Effector memory CD8-positive, alpha-beta T cell (primary cell): ENCODE results near the gene THEM4.

ENCODE experiments used
- ATAC-seq: fragments of 150-1000 bp; cut with Tn5 transposase; replicated peaks from 2 replicates; pipeline ENCODE4 v1.10.0; 2021; ENCODE audit warnings: mild to moderate bottlenecking, moderate library complexity
- DNase-seq, 3 experiments: peaks; one replicate each; pipeline ENCODE4 v3.0.0; 2021
- H3K27ac Mint-ChIP-seq, 2 donors: one replicate each; pipeline ENCODE4 v1.8.0; 2022; ENCODE audit warnings: mild to moderate bottlenecking in 2 of 2, mixed read lengths in 2 of 2, moderate library complexity in 2 of 2
- H3K27me3 Mint-ChIP-seq, 2 donors: one replicate each; pipeline ENCODE4 v1.8.0; 2022; ENCODE audit warnings: mixed read lengths in 2 of 2
- H3K36me3 Mint-ChIP-seq: one replicate; pipeline ENCODE4 v1.8.0; 2022; ENCODE audit warnings: mild to moderate bottlenecking, moderate library complexity, mixed read lengths; ENCODE audit not compliant: insufficient read depth
- H3K4me1 Mint-ChIP-seq, 2 donors: one replicate each; pipeline ENCODE4 v1.8.0; 2022; ENCODE audit warnings: low read depth in 2 of 2, mixed read lengths in 2 of 2
- H3K4me3 Mint-ChIP-seq, 2 donors: one replicate each; pipeline ENCODE4 v1.8.0; 2022; ENCODE audit warnings: mild to moderate bottlenecking in 2 of 2, mixed read lengths in 2 of 2, moderate library complexity in 2 of 2
- H3K9me3 Mint-ChIP-seq, 2 donors: one replicate each; pipeline ENCODE4 v1.8.0; 2022; ENCODE audit warnings: mixed read lengths in 2 of 2

THEM4 gene

DNA sequence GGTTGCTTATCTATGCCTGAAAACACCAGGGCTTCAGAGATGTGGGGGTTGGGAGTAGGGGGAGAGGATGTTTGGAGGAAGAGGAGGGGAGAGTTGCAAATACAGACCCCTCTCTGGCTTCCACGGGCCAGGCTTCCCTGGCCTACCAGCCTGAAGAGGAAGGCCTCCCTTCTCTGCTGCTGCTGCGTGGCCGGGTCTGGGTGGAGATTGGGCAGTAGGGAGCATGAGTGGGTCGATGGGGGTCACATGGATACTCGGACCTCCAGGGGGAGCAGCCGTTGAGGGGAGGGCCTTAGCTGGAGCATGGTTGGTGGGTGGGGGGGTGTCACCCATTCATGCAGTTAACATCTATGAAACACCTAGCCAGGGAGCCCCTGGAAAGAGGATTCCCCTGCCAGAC, 79.3 kb downstream of the THEM4 start:
- Mint-ChIP-seq H3K36me3 (peaks cover 30% of the 10 kb centered on the region), H3K4me3 (peak overlapping the region; percentile 78 to 89), H3K27ac (peak overlapping the region; percentile 84 to 91), H3K9me3 (no peaks in the 10 kb centered on the region), H3K27me3 (no peaks in the 10 kb centered on the region), H3K4me1 (peaks cover 46 to 77% of the 10 kb centered on the region in 2 donors)
- no peak for ATAC-seq
- no peak for DNase-seq

DNA sequence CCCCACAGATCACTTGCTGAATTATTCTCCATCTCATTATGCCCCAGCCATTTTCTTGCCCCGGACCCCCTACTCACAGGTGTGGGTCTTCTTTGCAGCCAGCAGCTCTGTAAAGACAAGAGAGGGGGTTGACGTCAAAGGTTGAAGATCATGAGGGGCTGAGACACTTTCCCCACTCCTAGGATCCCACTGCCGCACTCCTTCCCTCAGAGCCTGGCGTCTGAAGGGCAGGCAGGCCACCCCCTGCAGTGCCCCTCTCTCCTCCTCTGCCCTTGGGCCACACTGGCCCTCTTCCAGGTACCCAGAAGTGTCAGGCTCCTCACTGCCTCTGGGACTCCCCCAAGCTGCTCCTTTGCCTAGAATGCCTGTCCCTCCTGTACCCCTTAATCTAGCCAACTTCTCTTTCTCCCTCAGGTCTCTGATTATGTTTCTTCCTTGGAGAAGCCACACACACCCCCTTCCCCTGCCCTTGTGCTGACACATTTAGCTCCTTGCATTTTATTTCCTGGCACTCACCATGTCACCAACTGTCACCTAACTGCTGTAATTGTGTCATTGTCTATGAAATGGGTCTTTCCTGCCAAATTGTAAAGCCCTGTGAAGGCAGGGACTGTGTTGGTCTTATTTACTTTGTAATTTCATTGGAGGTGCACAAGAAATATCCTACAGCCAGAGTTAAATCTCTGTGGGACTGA, 79.8 kb downstream of the THEM4 start:
- Mint-ChIP-seq H3K9me3 (no peaks in the 10 kb centered on the region), H3K4me3 (peak overlapping the region; percentile 78 to 89), H3K4me1 (peaks cover 46 to 73% of the 10 kb centered on the region in 2 donors), H3K36me3 (peaks cover 32% of the 10 kb centered on the region), H3K27ac (peak overlapping the region; percentile 84 to 91), H3K27me3 (no peaks in the 10 kb centered on the region)
- no peak for ATAC-seq
- DNase-seq, result no peak

DNA sequence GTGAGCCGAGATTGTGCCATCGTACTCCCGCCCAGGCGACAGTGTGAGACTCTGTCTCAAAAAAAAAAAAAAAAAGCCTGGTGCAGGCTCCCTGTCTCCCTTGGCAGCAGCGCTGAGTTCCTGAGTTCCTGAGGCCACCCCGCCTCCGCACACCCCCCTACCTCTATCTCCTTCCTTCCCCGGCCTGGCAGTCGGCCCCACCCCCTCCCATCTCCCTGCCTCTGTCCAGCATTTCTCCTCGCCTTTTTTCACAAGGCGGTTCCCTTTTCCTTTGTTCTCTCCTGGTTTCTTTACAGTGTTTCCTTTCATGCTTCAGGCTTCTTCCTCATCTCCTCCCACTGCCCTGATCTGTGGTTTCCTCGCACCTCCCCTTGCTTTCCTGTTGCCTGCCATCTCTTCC, 80.4 kb downstream of the THEM4 start:
- H3K9me3 Mint-ChIP-seq, result no peaks in the 10 kb centered on the region
- peak overlapping the region; percentile 84 to 91 for H3K27ac Mint-ChIP-seq
- peak overlapping the region; percentile 78 to 89 for H3K4me3 Mint-ChIP-seq
- no peaks in the 10 kb centered on the region for H3K27me3 Mint-ChIP-seq
- H3K36me3 Mint-ChIP-seq, result peaks cover 33% of the 10 kb centered on the region
- peaks cover 46 to 69% of the 10 kb centered on the region in 2 donors for H3K4me1 Mint-ChIP-seq
- no peak for ATAC-seq
- no peak for DNase-seq

DNA sequence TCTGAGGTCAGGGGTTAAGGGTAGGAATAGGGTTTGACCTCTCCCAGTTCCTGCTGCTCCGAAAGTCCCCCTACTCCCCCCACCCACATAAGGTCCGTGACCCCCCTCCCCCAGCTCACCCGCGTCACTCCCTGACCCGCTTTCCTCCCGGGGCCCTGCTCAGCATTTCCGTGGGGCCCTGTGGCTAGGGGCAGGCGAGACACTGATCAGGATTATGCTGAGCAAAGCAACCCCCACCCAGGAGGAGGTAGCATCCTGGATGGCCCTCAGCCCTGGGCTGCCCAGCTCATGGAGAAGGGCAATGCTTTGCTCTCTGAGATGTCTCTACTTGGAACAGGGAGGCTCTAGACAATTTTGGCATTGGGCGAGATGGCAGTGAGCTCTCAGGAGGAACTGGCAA, 81.5 kb downstream of the THEM4 start:
- H3K36me3 Mint-ChIP-seq, result peaks cover 31% of the 10 kb centered on the region
- H3K9me3 Mint-ChIP-seq, result no peaks in the 10 kb centered on the region
- H3K4me1 Mint-ChIP-seq, result peaks cover 42 to 62% of the 10 kb centered on the region in 2 donors
- peak overlapping the region; percentile 78 to 89 for H3K4me3 Mint-ChIP-seq
- ATAC-seq, result peak; percentile 18
- DNase-seq, result no peak
- H3K27me3 Mint-ChIP-seq, result no peaks in the 10 kb centered on the region
- H3K27ac Mint-ChIP-seq, result peak overlapping the region; percentile 84 to 91

DNA sequence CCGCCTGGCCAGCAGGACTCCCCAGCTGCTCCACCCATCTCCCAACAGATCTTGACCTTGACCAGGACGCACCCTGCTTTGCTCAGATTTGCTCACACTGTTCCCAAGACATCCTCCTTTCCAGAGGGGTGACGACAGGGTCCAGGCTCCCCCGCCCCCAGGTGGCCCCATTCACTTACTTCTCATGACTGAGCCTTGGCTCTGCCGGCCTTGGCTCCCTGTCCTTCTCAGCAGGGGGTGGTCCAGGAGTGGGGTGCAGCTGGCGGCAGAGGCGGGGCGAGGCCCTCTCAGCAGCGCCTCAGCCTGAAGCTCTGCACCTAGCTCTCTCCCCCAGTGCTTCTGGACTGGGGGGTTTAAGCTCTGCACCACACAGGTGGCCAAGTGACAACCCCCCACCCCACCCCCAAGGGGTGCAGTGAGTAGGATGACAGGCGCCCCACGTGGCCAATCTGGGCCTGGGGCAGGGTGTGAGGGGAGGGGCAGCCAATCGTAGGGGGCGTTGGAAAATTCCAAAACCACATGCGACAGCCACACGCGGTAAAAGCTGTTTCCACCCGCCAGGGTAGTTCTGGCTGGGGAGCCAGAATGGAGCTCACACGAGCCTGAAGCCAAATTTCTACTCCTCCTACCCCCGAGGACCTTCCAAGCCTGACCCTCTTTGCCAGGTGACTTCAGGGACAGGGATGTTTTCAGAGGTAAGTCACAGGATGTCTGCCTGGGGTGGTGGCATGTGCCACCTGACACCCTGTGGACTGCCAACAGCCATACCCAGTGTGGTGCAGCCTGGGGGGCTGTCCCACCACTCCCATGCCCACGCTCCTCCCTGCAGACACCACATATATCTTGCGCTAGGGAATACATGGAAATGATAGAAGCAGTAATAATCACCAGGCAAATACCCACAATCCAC, 83.3 kb downstream of the THEM4 start:
- peak in 2 of 3 experiments; percentile 32 to 41 for DNase-seq
- ATAC-seq, result peak; percentile 36
- peaks cover 32% of the 10 kb centered on the region for H3K36me3 Mint-ChIP-seq
- peak overlapping the region; percentile 52 to 91 for H3K27ac Mint-ChIP-seq
- peak overlapping the region; percentile 74 to 89 for H3K4me3 Mint-ChIP-seq
- no peaks in the 10 kb centered on the region for H3K9me3 Mint-ChIP-seq
- no peaks in the 10 kb centered on the region for H3K27me3 Mint-ChIP-seq
- peaks cover 43 to 57% of the 10 kb centered on the region in 2 donors for H3K4me1 Mint-ChIP-seq

DNA sequence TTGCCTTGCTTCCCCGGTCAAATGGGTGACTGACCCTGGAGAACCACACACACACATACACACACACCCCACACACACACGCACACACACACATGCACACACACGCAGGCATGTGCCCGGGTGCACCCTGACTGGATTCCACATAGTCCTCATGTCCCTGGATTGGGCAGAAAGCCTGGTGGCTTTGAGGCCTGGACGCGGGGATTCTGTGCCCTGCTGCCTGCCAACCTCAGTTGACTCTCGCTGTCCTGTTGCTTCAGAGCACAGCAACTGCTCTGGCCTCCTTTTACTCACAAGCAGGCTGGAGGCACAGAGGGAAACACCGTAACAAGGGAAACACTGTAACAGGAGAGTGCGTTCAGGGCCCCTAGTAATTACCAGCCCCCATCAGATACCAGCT, 84.1 kb downstream of the THEM4 start:
- no peaks in the 10 kb centered on the region for H3K27me3 Mint-ChIP-seq
- peaks cover 43 to 58% of the 10 kb centered on the region in 2 donors for H3K4me1 Mint-ChIP-seq
- H3K4me3 Mint-ChIP-seq, result peak overlapping the region; percentile 74 to 89
- peaks cover 29% of the 10 kb centered on the region for H3K36me3 Mint-ChIP-seq
- no peak for ATAC-seq
- DNase-seq, result no peak
- H3K9me3 Mint-ChIP-seq, result no peaks in the 10 kb centered on the region
- peak overlapping the region; percentile 52 to 91 for H3K27ac Mint-ChIP-seq
